Epithelial cell of esophagus (primary cell): Measurements from ENCODE around the gene HTRA1.
A peak's percentile ranks its signal among the peaks of the same experiment; 100 is the strongest.

Source experiments
- DNase-seq: peaks from one replicate; pipeline ENCODE4 v3.0.0; 2010; ENCODE audit warnings: low read depth
- H3K4me3 ChIP-seq: 2 replicates; pipeline ENCODE4 v1.5.1; 2011; ENCODE audit warnings: mild to moderate bottlenecking, low read length, control low read depth
- TF ChIP-seq, protein P1 (sequence below): IDR thresholded peaks from 2 replicates; pipeline ENCODE4 v1.5.1; 2011; ENCODE audit warnings: low read depth, mild to moderate bottlenecking, low read length, control low read depth, inconsistent platforms; ENCODE audit not compliant: insufficient read depth; ENCODE audit errors: missing control alignments

The HTRA1 gene

DNA sequence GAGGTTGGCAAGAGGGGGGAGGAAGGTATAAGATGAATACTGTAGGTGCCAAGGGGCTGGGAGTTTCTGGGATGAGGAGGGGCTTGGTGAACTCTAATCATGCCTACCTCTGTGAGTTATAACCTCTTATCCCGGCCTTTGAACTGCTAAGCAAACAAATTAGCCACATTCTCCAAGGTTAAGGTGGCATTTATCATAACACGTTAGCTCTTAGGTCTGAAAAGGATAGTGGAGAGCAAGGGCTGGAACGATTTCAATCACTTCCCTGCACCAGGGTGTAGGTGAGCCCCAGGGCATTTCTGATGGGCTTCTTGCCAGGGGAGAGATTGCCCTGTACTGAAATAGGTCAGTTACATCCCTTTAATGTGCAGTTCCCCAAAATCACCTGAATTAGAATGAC lies 70.6 kb downstream of the HTRA1 start:
- TF ChIP-seq, protein P1, sequence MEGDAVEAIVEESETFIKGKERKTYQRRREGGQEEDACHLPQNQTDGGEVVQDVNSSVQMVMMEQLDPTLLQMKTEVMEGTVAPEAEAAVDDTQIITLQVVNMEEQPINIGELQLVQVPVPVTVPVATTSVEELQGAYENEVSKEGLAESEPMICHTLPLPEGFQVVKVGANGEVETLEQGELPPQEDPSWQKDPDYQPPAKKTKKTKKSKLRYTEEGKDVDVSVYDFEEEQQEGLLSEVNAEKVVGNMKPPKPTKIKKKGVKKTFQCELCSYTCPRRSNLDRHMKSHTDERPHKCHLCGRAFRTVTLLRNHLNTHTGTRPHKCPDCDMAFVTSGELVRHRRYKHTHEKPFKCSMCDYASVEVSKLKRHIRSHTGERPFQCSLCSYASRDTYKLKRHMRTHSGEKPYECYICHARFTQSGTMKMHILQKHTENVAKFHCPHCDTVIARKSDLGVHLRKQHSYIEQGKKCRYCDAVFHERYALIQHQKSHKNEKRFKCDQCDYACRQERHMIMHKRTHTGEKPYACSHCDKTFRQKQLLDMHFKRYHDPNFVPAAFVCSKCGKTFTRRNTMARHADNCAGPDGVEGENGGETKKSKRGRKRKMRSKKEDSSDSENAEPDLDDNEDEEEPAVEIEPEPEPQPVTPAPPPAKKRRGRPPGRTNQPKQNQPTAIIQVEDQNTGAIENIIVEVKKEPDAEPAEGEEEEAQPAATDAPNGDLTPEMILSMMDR = no peak
- peak; percentile 20 for DNase-seq
- H3K4me3 ChIP-seq = no peak overlapping the region

- no peak overlapping the region for H3K4me3 ChIP-seq
- TF ChIP-seq, protein P1 = no peak
- no peak for DNase-seq
Measured at GRCh38 chr10:122532601-122533296, 71.4 kb downstream of the HTRA1 start.

DNA sequence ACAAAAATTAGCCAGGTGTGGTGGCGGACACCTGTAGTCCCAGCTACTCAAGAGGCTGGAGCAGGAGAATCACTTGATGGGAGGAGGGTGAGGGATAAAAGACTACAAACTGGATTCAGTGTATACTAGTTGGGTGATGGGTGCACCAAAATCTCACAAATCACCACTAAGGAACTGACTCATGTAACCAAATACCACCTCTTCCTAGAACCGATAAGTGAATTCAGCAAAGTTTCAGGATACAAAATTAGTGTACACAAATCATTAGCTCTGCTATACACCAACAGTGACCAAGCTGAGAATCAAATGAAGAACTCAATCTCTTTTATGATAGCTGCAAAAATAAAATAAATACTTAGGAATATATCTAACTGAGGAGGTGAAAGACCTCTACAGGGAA lies 76.2 kb downstream of the HTRA1 start:
- H3K4me3 ChIP-seq = no peak overlapping the region
- TF ChIP-seq, protein P1 = no peak
- DNase-seq = no peak

GRCh38 chr10:122541541-122542002 lies 80.2 kb downstream of the HTRA1 start:
- TF ChIP-seq, protein P1 = no peak
- no peak for DNase-seq
- H3K4me3 ChIP-seq = no peak overlapping the region

DNA sequence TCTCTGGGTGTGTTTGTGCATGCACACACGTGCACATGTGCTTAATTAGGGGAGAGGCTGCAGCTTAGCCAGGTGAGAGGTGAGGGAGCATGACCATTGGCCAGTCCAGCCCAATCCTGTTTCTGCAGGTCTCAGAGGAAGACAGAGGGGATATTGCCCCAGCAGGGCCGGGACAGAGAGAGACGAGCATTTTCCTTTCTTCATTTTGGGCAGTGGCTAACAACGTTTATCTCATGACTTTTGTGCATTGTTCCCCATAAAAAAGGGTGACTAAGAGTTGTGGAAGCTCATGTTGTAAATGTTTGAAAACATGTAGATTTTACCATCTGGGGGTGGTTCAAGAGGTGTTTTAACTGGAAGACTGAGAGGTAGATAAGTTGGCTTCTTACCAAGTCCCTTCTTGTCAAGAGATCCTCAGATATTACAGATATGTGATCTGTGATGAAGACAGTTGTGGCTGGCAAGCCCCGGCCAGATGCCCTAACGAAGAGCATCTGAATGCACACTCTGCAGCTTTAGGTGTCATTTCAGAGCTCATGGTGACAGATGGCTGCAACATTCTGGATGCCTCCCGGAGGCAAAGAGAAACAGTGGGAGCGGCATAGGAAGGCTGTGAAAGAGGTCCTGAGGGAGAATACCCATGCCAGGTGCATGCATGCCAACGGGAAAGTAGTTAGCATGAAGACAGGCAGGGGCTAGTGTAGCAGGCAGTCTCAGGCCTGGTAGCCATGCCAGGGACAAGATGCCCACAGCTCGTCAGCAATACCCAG lies 82.5 kb downstream of the HTRA1 start:
- TF ChIP-seq, protein P1 = no peak
- H3K4me3 ChIP-seq = no peak overlapping the region
- DNase-seq = no peak

DNA sequence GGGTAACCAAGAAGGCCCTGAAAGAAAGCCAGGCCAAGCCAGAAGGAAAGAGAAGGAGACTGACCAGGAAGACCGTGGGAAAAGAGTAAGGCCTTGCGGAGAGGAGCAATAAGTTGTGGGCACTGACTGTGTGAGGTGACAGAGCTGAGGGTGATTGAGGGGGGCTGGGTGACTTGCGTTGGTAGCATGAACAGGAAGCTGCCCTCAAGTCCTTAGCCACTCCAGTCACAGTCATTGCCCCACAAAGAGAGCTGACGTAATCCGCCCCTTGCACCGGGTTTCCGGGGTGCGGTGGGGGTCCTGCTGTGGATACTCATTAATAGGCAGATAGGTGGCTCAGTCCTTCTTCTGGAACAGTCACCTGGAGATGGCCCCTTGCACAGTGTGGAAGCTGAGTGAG lies 83.1 kb downstream of the HTRA1 start:
- no peak overlapping the region for H3K4me3 ChIP-seq
- TF ChIP-seq, protein P1 = no peak
- DNase-seq = no peak
